ENCODE measurements around the gene SORCS2.

Gene SORCS2

GRCh38 chr4:7739077-7739917 is 547.0 kb downstream of the SORCS2 start:
- H3K36me3 ChIP-seq (replicated peaks): no peaks in the 10 kb centered on the region
- TF ChIP-seq CTCF (IDR thresholded peaks at IDR 0.05; ENCODE audit: low read depth, low read length, missing control alignments): no peak
- no peak for DNase-seq
- peaks cover 2% of the 10 kb centered on the region for H3K27me3 ChIP-seq (replicated peaks)
- in situ Hi-C loops (cut with HindIII; ENCODE audit: low pct_ligation_motif_present, low sequenced_read_pairs): no loop called here
- no peak overlapping the region for H3K4me3 ChIP-seq (ENCODE audit: low read depth, low read length)
- no peak overlapping the region for H3K27ac ChIP-seq

GRCh38 chr4:7739918-7740865 is 547.9 kb downstream of the SORCS2 start:
- Histone ChIP-seq H3K27me3 (replicated peaks) (peaks cover 2% of the 10 kb centered on the region), H3K36me3 (replicated peaks) (no peaks in the 10 kb centered on the region), H3K27ac (no peak overlapping the region), H3K4me3 (ENCODE audit: low read depth, low read length) (no peak overlapping the region)
- no peak for DNase-seq
- TF ChIP-seq CTCF (IDR thresholded peaks at IDR 0.05; ENCODE audit: low read depth, low read length, missing control alignments): no peak
- in situ Hi-C loops (cut with HindIII; ENCODE audit: low pct_ligation_motif_present, low sequenced_read_pairs): no loop called here

DNA sequence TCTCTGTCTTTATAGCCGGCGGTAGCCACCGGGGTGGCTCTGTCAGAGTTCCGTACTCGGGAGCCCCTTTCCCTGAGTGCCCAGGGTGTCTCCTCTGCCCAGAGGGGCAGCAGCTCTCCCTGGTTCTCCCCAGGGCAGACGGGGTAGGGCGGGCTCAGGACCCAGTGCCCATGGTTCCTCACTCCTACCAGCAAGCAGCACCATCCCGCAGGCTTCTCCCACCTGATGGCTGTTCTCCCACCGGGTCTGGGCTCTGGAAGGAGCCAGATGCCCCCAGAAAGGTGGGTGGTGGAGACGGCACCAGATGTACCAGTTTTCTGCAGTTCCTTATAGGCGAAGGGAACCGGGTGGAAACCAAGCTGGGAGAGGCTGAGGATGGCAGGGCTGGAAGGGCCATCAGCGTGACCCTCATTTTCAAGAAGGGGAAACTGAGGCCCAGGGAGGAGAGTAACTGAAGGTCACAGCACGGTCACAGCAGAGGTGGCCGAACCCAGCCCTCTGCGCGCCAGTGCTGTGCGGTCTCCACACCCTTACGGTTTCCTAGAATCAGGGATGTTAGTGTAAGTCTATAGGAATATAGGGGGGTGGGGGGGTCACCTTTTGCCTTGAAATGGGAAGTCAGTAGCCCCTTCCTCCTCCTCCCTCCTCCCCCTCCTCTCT is 548.7 kb downstream of the SORCS2 start:
- in situ Hi-C loops (cut with HindIII; ENCODE audit: low pct_ligation_motif_present, low sequenced_read_pairs): no loop called here
- H3K4me3 ChIP-seq (ENCODE audit: low read depth, low read length): no peak overlapping the region
- TF ChIP-seq CTCF (IDR thresholded peaks at IDR 0.05; ENCODE audit: low read depth, low read length, missing control alignments): no peak
- H3K27ac ChIP-seq: no peak overlapping the region
- DNase-seq: no peak
- no peaks in the 10 kb centered on the region for H3K36me3 ChIP-seq (replicated peaks)
- H3K27me3 ChIP-seq (replicated peaks): no peaks in the 10 kb centered on the region

DNA sequence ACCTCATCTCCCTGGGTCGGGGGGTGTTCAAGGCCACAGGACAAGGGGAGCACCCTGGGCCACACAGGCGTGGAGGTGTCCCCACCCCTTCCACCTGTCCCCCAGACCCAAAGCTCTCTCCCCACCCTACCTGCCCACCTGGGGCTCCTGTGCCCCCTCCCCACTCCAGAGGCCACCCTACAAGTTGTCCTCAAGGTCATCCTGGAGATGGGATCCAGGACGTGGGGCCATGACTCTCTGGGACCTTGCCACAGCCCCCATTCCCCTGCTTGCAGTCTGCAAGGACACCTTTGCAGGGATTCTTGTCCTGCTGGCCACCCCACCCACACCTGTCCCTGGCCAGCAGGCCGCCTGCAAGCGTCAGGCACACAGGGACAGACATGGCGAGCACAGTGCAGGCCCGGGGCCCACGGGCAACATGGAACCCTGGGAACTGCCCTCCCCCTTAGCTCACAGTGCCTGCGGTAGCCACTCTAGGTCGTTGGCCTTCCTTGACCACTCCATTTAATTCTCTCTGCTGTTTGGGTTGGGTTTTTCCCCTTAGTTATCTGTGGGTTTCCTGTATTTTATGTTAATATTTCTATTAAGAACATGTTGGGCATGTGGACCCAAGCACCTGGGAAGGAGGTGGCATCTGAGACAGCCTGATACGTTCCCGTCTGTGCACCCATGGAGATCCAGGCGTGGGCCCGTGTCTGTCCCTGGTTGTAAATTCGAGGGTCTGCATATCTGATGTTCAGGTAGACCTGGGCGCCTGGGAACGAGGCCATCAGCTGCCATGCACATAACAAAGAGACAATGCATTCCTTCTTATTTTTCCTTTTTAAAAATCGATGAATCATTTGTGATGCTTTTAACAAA is 549.8 kb downstream of the SORCS2 start:
- no peaks in the 10 kb centered on the region for H3K27me3 ChIP-seq (replicated peaks)
- no peak for TF ChIP-seq CTCF (IDR thresholded peaks at IDR 0.05; ENCODE audit: low read depth, low read length, missing control alignments)
- no peak for DNase-seq
- in situ Hi-C loops (cut with HindIII; ENCODE audit: low pct_ligation_motif_present, low sequenced_read_pairs): no loop called here
- H3K27ac ChIP-seq: no peak overlapping the region
- H3K36me3 ChIP-seq (replicated peaks): no peaks in the 10 kb centered on the region
- no peak overlapping the region for H3K4me3 ChIP-seq (ENCODE audit: low read depth, low read length)

- no peaks in the 10 kb centered on the region for H3K27me3 ChIP-seq (replicated peaks)
- DNase-seq: no peak
- H3K27ac ChIP-seq: no peak overlapping the region
- no peak for TF ChIP-seq CTCF (IDR thresholded peaks at IDR 0.05; ENCODE audit: low read depth, low read length, missing control alignments)
- no peaks in the 10 kb centered on the region for H3K36me3 ChIP-seq (replicated peaks)
- in situ Hi-C loops (cut with HindIII; ENCODE audit: low pct_ligation_motif_present, low sequenced_read_pairs): no loop called here
- H3K4me3 ChIP-seq (ENCODE audit: low read depth, low read length): no peak overlapping the region
Measured at GRCh38 chr4:7742807-7743280, 550.5 kb downstream of the SORCS2 start.

Data from brain microvascular endothelial cell (primary cell).